Measurements from ENCODE around the gene ACOX3. TPM values are rescaled to one million over a fixed set of nuclear protein-coding genes. Genes with fewer than 3 reads are reported as not detected.

Gene ACOX3
- total RNA-seq, 1 donor = 26.9 TPM

DNA sequence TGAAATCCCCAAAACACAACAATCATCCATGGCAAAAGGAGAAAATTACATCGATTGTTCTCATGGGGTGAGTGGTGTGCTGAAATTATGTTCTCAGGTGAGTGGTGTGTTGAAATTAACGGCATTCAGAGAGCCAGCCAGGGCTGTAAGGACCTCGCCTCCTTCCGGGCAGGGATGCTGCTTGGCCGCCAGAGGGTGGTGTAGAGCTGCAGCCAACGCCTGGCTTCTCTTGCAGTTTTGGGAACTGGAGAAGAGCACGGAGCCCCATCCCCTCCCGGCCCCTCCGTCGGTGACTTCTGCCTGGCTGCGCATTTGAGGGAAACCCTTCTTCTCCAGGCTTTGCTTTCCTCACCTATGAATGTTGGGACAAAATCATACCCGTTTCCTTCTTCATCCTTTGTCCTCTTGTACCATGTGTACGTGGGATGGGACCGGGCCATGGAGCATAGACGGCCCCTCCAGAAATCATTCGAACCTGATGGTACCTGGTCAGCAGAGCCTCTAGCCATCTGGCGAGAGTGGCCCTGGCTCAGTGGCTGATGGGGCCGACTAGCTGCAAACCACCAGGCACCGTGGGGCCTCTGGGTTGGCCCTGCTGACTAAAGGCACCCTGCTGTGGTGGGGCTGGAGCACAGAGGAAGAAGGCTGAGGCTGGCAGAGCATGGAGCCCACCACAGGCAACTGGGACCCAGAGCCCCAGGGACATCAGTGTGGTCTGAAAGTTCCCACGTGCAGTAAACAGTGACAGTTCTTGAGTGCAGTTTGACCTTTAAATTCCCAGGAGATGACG lies 28.4 kb upstream of the ACOX3 start:
- H3K4me3 ChIP-seq (ENCODE audit: low read depth, low read length) = no peak overlapping the region
- TF ChIP-seq, protein P1, sequence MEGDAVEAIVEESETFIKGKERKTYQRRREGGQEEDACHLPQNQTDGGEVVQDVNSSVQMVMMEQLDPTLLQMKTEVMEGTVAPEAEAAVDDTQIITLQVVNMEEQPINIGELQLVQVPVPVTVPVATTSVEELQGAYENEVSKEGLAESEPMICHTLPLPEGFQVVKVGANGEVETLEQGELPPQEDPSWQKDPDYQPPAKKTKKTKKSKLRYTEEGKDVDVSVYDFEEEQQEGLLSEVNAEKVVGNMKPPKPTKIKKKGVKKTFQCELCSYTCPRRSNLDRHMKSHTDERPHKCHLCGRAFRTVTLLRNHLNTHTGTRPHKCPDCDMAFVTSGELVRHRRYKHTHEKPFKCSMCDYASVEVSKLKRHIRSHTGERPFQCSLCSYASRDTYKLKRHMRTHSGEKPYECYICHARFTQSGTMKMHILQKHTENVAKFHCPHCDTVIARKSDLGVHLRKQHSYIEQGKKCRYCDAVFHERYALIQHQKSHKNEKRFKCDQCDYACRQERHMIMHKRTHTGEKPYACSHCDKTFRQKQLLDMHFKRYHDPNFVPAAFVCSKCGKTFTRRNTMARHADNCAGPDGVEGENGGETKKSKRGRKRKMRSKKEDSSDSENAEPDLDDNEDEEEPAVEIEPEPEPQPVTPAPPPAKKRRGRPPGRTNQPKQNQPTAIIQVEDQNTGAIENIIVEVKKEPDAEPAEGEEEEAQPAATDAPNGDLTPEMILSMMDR (IDR thresholded peaks at IDR 0.05; ENCODE audit: insufficient read depth, low read length) = peak; percentile 99

DNA sequence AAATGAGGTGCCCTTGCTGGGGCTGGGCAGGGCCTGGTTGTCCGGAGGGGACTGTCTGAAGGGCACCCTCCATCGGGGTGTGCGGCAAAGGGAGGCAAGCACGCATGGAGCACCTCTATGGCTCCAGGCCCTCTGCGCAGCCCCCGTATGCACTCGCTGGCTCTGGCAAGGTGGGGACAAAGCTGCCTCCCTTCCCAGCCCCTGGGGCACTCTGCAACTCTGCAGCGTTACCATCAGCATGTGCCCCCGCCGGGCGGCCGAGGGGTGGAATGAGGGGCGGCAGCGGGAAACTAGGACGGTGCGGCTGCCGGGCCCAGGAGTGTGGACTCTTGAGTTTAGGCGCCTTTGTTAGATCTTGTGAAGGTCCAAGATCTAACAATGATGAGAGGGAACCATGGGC lies 26.5 kb upstream of the ACOX3 start:
- no peak for DNase-seq (ENCODE audit: low read depth)
- no peak overlapping the region for H3K4me3 ChIP-seq (ENCODE audit: low read depth, low read length)
- TF ChIP-seq, protein P1 (IDR thresholded peaks at IDR 0.05; ENCODE audit: insufficient read depth, low read length) = no peak

More for the DNA sequence above, 28.4 kb upstream of the ACOX3 start:
- peak; percentile 69 for DNase-seq (ENCODE audit: low read depth)

DNA sequence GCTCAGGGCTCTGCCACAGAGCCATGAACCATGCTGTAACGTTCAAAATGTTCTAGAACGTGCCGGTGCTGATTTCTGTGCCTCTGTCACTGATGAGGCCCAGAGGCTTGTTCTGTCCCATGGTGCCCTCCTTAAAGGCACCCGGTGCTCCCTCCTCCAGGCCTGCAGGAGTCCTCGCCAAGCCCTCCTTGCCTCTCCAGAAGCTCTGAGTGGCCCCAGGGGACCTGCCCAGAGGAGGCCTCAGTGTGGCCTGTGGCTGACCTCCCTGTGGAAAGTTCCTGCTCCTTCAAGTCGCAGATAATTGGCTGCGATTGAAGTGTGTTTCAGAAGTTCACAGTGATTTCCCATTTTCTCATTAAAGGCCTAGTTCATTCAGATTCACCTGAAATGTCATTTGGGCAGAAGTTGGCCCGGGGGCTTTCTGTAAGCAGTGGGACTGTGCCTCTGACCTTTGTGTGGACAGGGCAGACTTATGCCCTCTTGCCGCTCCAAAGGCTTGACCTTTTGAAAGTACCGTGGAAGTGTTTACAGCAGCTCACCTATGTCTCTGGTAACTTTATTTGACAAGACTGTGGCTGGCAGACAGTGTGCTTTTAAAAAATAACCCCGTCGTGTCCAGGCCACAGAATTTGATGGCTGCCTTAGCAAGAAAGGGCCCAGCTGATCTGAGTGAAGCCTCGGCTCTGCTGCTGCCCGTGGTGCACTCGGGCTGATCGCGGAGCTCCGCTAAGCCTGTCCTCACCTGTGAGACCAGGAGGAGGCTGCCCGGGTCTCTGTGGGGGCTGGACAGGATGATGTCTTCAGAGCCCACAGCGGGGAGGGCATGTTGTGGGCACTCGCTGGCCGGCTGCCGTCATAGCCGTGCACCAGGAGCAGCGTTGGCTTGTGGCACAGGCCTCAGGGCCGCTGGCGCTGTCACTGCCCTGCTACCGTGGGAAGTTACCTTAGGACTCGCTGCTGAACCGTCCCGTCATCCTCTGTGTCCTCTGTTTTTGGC lies 25.4 kb upstream of the ACOX3 start:
- H3K4me3 ChIP-seq (ENCODE audit: low read depth, low read length) = no peak overlapping the region
- TF ChIP-seq, protein P1 (IDR thresholded peaks at IDR 0.05; ENCODE audit: insufficient read depth, low read length) = no peak
- no peak for DNase-seq (ENCODE audit: low read depth)

DNA sequence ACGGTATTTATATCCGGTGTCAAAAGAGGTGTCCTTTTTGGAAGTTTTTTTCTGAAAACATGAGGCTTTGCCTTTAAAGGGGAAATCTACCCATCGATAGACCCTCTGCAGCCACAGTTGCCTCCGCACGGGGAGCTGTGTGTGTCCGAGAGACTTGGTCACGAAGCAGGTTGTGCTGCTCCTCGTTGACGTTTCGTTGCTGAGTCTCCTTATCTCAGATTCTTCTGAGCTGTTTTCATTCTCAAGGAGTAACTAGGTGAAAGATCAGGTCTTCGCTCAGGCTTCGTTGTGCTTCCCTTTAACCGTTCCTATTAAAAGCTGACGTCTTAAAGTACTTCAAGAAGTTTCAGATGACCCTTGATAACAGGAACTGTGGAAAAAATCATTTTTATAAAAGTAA lies 23.9 kb upstream of the ACOX3 start:
- DNase-seq (ENCODE audit: low read depth) = no peak
- H3K4me3 ChIP-seq (ENCODE audit: low read depth, low read length) = no peak overlapping the region
- TF ChIP-seq, protein P1 (IDR thresholded peaks at IDR 0.05; ENCODE audit: insufficient read depth, low read length) = no peak

DNA sequence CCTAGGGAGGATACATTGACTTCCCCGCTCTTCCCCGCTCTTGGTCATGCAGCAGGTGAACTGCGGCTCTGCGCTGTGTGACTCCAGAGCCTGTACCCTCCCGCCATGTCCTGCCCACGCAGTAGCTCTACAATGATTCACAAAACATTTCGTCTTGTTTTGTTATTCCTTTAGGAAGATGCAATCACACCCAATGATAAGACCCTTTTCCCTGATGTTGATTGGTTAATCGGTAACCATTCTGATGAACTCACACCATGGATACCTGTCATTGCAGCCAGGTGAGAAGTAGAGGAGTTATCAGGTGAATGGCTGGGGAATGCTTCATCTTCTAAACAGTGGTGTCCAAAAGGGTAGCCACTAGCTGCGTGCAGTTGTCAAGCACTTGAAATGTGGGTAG lies 23.3 kb upstream of the ACOX3 start:
- no peak overlapping the region for H3K4me3 ChIP-seq (ENCODE audit: low read depth, low read length)
- DNase-seq (ENCODE audit: low read depth) = no peak
- TF ChIP-seq, protein P1 (IDR thresholded peaks at IDR 0.05; ENCODE audit: insufficient read depth, low read length) = no peak

DNA sequence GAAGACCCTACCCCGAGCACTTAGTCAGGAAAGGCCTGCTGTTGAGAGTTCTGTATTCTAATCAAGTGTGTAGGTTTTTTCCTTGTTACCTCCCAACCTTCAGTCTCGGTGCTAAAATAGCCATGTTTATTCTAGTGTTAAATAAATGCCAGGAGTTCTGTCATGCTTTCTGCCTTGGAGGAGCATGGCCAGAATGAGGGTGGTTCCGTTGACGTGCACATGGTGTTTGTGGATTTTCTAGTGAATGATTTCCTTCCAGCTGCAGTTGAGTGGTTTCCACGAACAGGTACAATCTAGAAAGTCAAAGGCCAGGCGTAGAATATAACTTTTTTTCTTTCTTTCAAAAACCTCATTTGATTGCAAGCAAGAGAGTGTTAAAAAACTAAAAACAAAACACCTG lies 21.1 kb upstream of the ACOX3 start:
- no peak overlapping the region for H3K4me3 ChIP-seq (ENCODE audit: low read depth, low read length)
- DNase-seq (ENCODE audit: low read depth) = no peak
- TF ChIP-seq, protein P1 (IDR thresholded peaks at IDR 0.05; ENCODE audit: insufficient read depth, low read length) = no peak
